GM12892 (cell line): Measurements from ENCODE around the gene BTNL2.

Experiments used
- POLR2AphosphoS5 ChIP-seq: IDR thresholded peaks from 2 replicates; pipeline ENCODE4 v1.6.1; 2011; ENCODE audit warnings: low read depth, low read length, control low read depth
- TAF1 ChIP-seq: IDR thresholded peaks from 2 replicates; pipeline ENCODE4 v1.6.1; 2011; ENCODE audit warnings: low read depth, mild to moderate bottlenecking, control low read depth, low read length, borderline replicate concordance

- TF ChIP-seq POLR2AphosphoS5 (peak; percentile 49; the same call in 1 of the 2 replicates), TAF1 (no peak)
Observed at GRCh38 chr6:32436995-32437836, 30.2 kb upstream of the BTNL2 start.
